ENCODE measurements around the gene C1orf56.
A peak's percentile ranks its signal among the peaks of the same experiment; 100 is the strongest.

Gene C1orf56

GRCh38 chr1:151032164-151032563 is 15.4 kb upstream of the C1orf56 start:
- no peak for DNase-seq

GRCh38 chr1:151035167-151035566 is 12.4 kb upstream of the C1orf56 start:
- no peak for DNase-seq

GRCh38 chr1:151036356-151036755 is 11.2 kb upstream of the C1orf56 start, which contains the start of gene BNIPL:
Gene BNIPL, plus strand, starts transcription at chr1:151036586. Its CDS starts 140 bp downstream, at chr1:151036726.
- no peak for DNase-seq

GRCh38 chr1:151037032-151037431 is 10.5 kb upstream of the C1orf56 start:
- no peak for DNase-seq

- DNase-seq, result no peak
Observed at GRCh38 chr1:151039521-151039920, 8.0 kb upstream of the C1orf56 start.

- no peak for DNase-seq
Observed at GRCh38 chr1:151043163-151043562, 4.4 kb upstream of the C1orf56 start.

- DNase-seq, result peak; percentile 38 to 40
Observed at GRCh38 chr1:151047925-151048644, 534 bp downstream of the C1orf56 start.

- DNase-seq, result no peak
Observed at GRCh38 chr1:151048645-151049032, 1.1 kb downstream of the C1orf56 start.

- DNase-seq, result no peak
Observed at GRCh38 chr1:151049458-151049857, 1.9 kb downstream of the C1orf56 start.

- DNase-seq, result no peak
Observed at GRCh38 chr1:151050051-151050688, 2.6 kb downstream of the C1orf56 start.

GRCh38 chr1:151051356-151052009 is 3.9 kb downstream of the C1orf56 start:
- no peak for DNase-seq

- no peak for DNase-seq
Observed at GRCh38 chr1:151054971-151055547, 7.5 kb downstream of the C1orf56 start.

- DNase-seq, result no peak
Observed at GRCh38 chr1:151055581-151055980, 8.0 kb downstream of the C1orf56 start.

- no peak for DNase-seq
Observed at GRCh38 chr1:151056149-151056548, 8.6 kb downstream of the C1orf56 start.

- no peak for DNase-seq
Observed at GRCh38 chr1:151058692-151059091, 11.1 kb downstream of the C1orf56 start.

- peak; percentile 78 to 79 for DNase-seq
Observed at GRCh38 chr1:151059109-151060006, 11.8 kb downstream of the C1orf56 start, which contains the start of gene CDC42SE1. Gene CDC42SE1, minus strand, starts transcription at chr1:151059622. Its CDS starts 3,892 bp downstream, at chr1:151055730.

- DNase-seq, result no peak
Observed at GRCh38 chr1:151060007-151060656, 12.6 kb downstream of the C1orf56 start, which contains the start of gene MLLT11. Gene MLLT11, plus strand, starts transcription at chr1:151060397. Its CDS starts 6,828 bp downstream, at chr1:151067225.

- no peak for DNase-seq
Observed at GRCh38 chr1:151060657-151061421, 13.3 kb downstream of the C1orf56 start.

GRCh38 chr1:151061704-151062103 is 14.2 kb downstream of the C1orf56 start:
- DNase-seq, result no peak

GRCh38 chr1:151062741-151063371 is 15.3 kb downstream of the C1orf56 start:
- DNase-seq, result no peak

All from stimulated activated CD4-positive, alpha-beta T cell treated with anti-CD3 and anti-CD28 coated beads, Interleukin-4, amount 100 ng/mL, for 4 hours (primary cell).